ENCODE data around the gene GALNT10.

GALNT10 gene

DNA sequence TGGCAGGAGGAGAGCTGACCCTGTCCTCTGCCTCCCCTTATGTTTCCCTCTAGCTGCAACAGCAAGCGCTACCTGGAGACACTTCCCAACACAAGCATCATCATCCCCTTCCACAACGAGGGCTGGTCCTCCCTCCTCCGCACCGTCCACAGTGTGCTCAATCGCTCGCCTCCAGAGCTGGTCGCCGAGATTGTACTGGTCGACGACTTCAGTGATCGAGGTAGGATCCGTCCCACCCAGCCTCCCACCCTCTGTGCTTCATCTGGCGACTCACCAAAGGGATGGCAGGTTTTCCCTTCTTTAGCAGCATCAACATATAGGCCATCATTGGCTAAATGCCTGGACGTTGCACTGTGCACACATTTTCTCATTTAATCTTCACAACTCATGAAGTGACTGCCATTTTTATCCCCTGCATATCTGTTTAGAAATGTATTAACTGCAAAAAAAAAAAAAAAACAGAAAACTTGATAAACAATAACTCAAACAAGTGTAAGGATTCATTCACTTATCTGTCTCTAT, 139.0 kb downstream of the GALNT10 start:
- no peak for DNase-seq

GRCh38 chr5:154330097-154330667, 139.6 kb downstream of the GALNT10 start:
- DNase-seq: no peak

- DNase-seq: no peak
Observed at GRCh38 chr5:154331232-154331631, 140.7 kb downstream of the GALNT10 start.

- DNase-seq: peak; percentile 59
Observed at GRCh38 chr5:154331924-154332323, 141.4 kb downstream of the GALNT10 start.

DNA sequence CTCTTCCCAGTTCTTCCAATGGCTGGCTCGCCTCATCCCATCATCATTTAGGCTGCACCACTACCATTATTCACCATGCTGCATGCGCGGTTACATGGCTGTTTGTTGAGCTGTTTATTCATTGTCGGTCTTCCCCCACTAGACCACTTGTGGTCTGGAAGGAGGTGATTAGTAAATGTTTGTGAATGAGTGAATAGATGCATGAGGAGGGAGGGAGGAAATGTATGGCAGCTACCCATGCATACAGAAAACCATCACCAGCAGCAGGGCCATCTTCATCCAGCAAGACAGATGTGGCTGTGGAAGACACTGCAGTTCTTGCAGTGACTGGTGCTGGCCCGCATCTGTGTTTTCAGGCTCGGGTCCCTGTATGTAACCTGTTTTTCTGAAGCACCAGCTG, 141.9 kb downstream of the GALNT10 start:
- no peak for DNase-seq

DNA sequence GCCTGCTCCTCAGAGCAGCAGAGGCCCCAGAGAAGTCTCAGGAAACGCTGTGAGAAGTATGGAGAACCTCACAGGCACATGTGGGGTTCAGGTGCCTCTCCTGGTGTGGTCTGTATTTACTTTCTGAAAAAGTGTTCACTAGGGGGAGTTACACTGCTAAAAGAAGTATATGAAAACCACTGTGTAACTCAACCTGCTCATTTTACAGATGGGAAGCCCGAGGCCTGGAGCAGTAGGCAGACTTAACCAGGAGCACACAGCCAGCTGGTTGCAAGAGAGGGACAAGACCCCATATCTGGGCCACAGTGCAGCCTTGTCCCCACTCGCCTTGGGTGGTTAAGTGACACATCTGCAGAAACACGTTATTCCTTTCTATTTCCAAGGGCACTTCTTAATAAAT, 142.5 kb downstream of the GALNT10 start:
- no peak for DNase-seq

GRCh38 chr5:154334406-154335064, 144.0 kb downstream of the GALNT10 start:
- DNase-seq: no peak

DNA sequence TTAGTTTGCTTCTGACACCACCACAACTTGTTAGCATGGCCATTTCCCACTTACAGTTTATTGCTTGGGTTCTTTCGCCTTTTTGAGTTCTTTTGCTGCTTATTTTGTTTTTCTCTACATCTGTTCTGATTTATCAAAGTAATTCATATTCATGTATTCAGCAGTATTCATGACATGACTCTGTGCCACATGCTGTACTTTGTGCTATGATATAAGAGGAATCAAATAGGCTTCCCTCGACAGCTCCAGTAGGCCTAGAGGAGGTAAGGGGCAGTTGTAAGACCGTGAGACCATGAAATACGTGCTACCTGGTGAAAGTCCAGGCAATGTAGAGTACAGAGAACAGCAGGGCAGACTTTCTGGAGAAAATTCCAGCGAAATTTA, 144.5 kb downstream of the GALNT10 start:
- no peak for DNase-seq

DNA sequence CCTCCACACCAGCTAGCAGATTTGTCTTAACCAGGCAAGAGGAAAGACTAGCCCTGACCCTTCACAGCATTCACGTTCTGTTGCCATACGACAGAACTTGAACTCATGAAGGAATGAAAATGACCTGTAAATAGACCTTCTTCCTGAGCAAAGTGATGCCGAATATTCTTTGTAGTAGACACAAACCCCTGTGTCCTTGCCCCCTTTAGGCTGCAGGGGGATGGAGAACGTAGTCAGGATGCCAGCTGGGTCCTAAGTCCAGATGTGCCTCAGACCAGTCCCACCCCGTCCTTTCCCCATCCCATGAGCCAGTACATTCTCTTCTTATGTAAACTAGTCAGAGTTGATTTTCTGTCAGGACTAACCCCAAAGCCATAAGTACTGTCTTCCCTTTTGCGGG, 151.1 kb downstream of the GALNT10 start:
- no peak for DNase-seq

GRCh38 chr5:154342211-154342610, 151.7 kb downstream of the GALNT10 start:
- DNase-seq: no peak

DNA sequence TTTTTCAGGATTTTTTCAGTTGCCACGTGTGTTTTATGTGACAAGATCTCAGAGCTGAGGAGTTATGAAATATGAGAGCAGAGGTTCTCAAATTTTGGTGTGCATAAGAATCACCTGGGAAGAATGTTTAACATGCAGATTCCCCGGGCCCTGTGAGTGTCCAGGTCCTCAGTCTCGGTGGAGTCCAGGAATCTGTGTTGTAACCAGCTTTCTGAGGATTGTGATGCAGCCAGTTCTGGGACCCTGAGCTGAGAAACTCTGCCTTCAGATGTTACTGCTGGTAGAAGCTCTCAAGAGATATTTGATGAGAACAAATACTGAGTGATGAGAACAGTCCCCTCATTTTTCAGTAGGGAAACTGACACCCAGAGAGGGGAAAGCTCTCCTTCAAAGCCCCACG, 152.4 kb downstream of the GALNT10 start:
- DNase-seq: no peak

DNA sequence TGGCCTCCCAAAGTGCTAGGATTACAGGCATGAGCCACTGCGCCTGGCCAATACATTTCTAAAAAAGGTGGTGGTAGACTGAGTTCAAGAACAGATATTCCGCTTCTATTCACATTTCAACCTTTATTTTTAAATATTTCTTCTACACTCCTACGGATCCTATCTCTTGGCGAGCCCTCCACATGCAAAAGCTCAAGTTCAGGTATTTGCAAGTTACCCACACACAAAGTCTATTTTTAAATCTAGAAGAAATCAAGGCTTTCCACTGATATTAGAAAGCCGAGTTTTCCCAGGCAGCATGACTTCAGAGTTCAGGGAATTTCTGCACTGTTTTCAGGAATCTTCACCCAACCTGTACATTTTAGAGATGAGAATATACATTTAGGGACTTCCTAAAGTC, 153.9 kb downstream of the GALNT10 start:
- no peak for DNase-seq

DNA sequence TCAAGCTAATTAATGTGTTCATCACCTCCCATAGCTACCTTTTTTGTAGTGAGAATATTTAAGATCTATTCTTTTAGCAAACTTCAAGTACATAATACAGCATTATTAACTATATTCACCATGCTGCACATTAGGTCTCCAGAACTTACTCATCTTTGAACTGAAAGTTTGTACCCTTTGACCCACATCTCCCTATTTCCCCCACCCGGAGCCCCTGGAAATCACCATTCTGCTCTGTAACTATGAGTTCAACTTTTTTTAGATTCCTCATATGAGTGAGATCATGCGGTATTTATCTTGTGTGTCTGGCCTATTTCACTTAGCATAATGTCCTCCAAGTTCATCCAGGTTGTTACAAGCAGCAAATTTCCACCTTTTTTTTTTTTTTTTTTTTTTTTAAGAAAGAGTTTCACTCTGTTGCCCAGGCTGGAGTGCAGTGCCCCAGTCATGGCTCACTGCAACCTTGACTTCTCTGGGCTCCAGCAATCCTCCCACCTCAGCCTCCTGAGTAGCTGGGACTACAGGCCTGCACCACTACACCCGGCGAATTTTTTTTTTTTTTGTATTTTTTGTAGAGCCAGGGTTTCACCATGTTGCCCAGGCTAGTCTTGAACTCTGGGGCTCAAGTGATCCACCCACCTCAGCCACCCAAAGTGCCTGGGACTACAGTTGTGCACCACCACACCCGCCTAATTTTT, 154.9 kb downstream of the GALNT10 start:
- no peak for DNase-seq

- no peak for DNase-seq
Observed at GRCh38 chr5:154346427-154346826, 155.9 kb downstream of the GALNT10 start.

GRCh38 chr5:154349626-154350264, 159.2 kb downstream of the GALNT10 start:
- DNase-seq: no peak

- DNase-seq: no peak
Observed at GRCh38 chr5:154351141-154351540, 160.6 kb downstream of the GALNT10 start.

DNA sequence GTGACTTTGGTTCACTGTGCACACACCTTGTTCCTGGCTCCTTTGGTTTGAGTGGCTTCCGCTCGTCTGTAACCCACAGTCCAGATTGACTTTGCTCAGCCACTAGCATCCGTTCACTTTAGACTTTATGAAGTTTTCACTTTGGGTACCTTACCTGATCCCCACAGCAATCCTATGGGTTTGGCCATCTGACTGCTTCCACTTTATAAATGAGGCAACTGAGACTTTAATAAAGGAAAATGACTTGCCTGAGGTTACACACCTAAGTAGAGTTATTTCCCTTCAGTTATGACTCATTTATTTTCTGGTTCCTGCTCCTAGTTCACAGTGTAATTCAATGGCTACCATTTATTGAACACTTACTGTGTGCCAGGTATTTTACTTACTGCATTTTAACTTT, 161.0 kb downstream of the GALNT10 start:
- DNase-seq: no peak

DNA sequence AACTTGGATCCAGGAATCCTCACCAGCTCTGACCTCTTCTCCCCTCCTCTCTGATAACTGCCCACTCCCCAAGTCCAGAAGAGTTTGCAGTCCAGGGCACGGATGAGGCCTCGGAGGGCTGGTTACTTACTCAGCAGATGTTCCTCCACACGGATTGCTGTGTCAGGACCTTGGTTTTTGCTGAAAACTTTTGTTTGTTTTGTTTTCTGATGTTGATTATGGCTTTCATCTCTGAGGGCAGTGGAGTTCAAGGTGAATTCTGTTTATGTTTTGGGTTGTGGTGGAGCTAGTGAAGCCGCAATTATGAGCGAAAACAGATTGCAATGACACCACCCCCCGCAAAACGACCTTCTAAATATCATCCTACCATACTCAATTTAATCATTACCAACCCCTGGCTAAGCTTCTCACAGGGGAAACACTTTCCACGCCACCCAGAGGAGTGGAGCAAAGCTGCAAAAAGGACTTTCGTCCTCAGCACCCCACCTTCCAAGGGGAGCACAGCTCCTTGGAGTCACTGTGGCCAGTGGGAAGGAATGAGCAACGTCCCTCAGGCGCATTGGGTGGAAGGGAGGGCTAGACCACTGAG, 162.5 kb downstream of the GALNT10 start:
- no peak for DNase-seq

GRCh38 chr5:154355129-154355611, 164.6 kb downstream of the GALNT10 start:
- DNase-seq: no peak

- DNase-seq: no peak
Observed at GRCh38 chr5:154356020-154356655, 165.6 kb downstream of the GALNT10 start.

GRCh38 chr5:154356958-154357357, 166.4 kb downstream of the GALNT10 start:
- DNase-seq: no peak

GRCh38 chr5:154358516-154359220, 168.1 kb downstream of the GALNT10 start:
- DNase-seq: no peak
